ENCODE data around the gene VSX1. TPM values are rescaled to one million over a fixed set of nuclear protein-coding genes. Genes with fewer than 3 reads are reported as not detected.
A peak's percentile ranks its signal among the peaks of the same experiment; 100 is the strongest.

VSX1 gene
- polyA plus RNA-seq, 1 donor (not counting 4 experiments of a cell fraction or from before 2014, with no cell fraction given): not detected

GRCh38 chr20:25076731-25077609 is 5.0 kb downstream of the VSX1 start:
- DNase-seq (ENCODE audit: low read depth, low spot score) (peak; percentile 40), FAIRE-seq (peak; percentile 75)
- no peak for TF ChIP-seq EZH2 (IDR thresholded peaks at IDR 0.05; ENCODE audit: low read length)
- TF ChIP-seq, protein P1, sequence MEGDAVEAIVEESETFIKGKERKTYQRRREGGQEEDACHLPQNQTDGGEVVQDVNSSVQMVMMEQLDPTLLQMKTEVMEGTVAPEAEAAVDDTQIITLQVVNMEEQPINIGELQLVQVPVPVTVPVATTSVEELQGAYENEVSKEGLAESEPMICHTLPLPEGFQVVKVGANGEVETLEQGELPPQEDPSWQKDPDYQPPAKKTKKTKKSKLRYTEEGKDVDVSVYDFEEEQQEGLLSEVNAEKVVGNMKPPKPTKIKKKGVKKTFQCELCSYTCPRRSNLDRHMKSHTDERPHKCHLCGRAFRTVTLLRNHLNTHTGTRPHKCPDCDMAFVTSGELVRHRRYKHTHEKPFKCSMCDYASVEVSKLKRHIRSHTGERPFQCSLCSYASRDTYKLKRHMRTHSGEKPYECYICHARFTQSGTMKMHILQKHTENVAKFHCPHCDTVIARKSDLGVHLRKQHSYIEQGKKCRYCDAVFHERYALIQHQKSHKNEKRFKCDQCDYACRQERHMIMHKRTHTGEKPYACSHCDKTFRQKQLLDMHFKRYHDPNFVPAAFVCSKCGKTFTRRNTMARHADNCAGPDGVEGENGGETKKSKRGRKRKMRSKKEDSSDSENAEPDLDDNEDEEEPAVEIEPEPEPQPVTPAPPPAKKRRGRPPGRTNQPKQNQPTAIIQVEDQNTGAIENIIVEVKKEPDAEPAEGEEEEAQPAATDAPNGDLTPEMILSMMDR (optimal IDR thresholded peaks at IDR 0.05 in 1 of 3, IDR thresholded peaks at IDR 0.05 in 1 of 3, conservative IDR thresholded peaks at IDR 0.05 in 1 of 3; ENCODE audit: extremely low read depth in 1 of 3, insufficient read depth in 2 of 3, low read length in 3 of 3): peak; percentile 52 to 60 (median 55)
- Histone ChIP-seq H3K9me3 (ENCODE audit: control insufficient read depth, low read depth, low read length) (no peaks in the 10 kb centered on the region), H3K36me3 (ENCODE audit: control insufficient read depth in 2 of 2, extremely low read depth in 1 of 2, insufficient read depth in 2 of 2, low read length in 2 of 2) (no peaks in the 10 kb centered on the region), H3K79me2 (ENCODE audit: control insufficient read depth, insufficient read depth, low read length) (no peaks in the 10 kb centered on the region), H2AFZ (ENCODE audit: control insufficient read depth, low read length) (no peak overlapping the region), H3K4me1 (ENCODE audit: control insufficient read depth, extremely low read depth, insufficient read depth, low read length) (peaks cover 16% of the 10 kb centered on the region), H3K27ac (ENCODE audit: control insufficient read depth, insufficient read depth, low read length) (no peak overlapping the region), H4K20me1 (ENCODE audit: control insufficient read depth, extremely low read depth, insufficient read depth, low read length) (no peaks in the 10 kb centered on the region), H3K27me3 (ENCODE audit: control insufficient read depth, extremely low read depth, insufficient read depth, low read length) (peaks cover 75% of the 10 kb centered on the region), H3K9me1 (ENCODE audit: control insufficient read depth, extremely low read depth, insufficient read depth, low read length) (no peaks in the 10 kb centered on the region), H3K4me2 (ENCODE audit: control insufficient read depth, extremely low read depth, insufficient read depth, low read depth, low read length) (peak overlapping the region; percentile 32), H3K4me3 (ENCODE audit: control insufficient read depth in 2 of 3, extremely low read depth in 1 of 3, insufficient read depth in 2 of 3, low read depth in 1 of 3, low read length in 3 of 3) (no peak overlapping the region), H3K9ac (ENCODE audit: control insufficient read depth, extremely low read depth, insufficient read depth, low read length) (no peak overlapping the region)
- dilution Hi-C loops (cut with MboI; ENCODE audit: extremely low pct_ligation_motif_present, low sequenced_read_pairs): no loop called here

DNA sequence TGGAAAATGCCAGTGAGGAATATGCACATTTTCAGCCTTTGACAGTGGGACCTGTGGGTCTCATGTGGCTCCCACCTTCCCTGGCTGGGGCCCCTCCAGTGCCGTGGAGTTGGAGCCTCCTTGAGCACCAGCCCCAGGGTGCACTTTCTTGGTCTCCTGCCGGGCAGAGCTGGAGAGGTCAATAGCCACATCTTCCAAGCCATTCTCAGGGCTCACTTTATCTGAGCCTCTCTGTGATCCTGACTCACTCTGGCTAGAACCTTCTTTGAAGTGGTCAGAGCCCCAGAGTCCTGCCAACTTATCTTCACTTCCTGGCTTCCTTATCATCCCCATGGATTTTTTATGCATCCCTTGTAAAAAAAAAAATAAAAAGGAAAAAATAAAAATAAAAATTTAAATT is 5.7 kb downstream of the VSX1 start:
- dilution Hi-C loops (cut with MboI; ENCODE audit: extremely low pct_ligation_motif_present, low sequenced_read_pairs): no loop called here
- Histone ChIP-seq H3K9me3 (ENCODE audit: control insufficient read depth, low read depth, low read length) (no peaks in the 10 kb centered on the region), H3K36me3 (ENCODE audit: control insufficient read depth in 2 of 2, extremely low read depth in 1 of 2, insufficient read depth in 2 of 2, low read length in 2 of 2) (no peaks in the 10 kb centered on the region), H3K9me1 (ENCODE audit: control insufficient read depth, extremely low read depth, insufficient read depth, low read length) (no peaks in the 10 kb centered on the region), H4K20me1 (ENCODE audit: control insufficient read depth, extremely low read depth, insufficient read depth, low read length) (no peaks in the 10 kb centered on the region), H3K27me3 (ENCODE audit: control insufficient read depth, extremely low read depth, insufficient read depth, low read length) (peaks cover 75% of the 10 kb centered on the region), H3K79me2 (ENCODE audit: control insufficient read depth, insufficient read depth, low read length) (no peaks in the 10 kb centered on the region), H3K4me1 (ENCODE audit: control insufficient read depth, extremely low read depth, insufficient read depth, low read length) (peaks cover 16% of the 10 kb centered on the region), H3K27ac (ENCODE audit: control insufficient read depth, insufficient read depth, low read length) (no peak overlapping the region), H2AFZ (ENCODE audit: control insufficient read depth, low read length) (no peak overlapping the region), H3K4me3 (ENCODE audit: control insufficient read depth in 2 of 3, extremely low read depth in 1 of 3, insufficient read depth in 2 of 3, low read depth in 1 of 3, low read length in 3 of 3) (no peak overlapping the region), H3K4me2 (ENCODE audit: control insufficient read depth, extremely low read depth, insufficient read depth, low read depth, low read length) (no peak overlapping the region), H3K9ac (ENCODE audit: control insufficient read depth, extremely low read depth, insufficient read depth, low read length) (no peak overlapping the region)
- TF ChIP-seq, protein P1 (optimal IDR thresholded peaks at IDR 0.05 in 1 of 3, IDR thresholded peaks at IDR 0.05 in 1 of 3, conservative IDR thresholded peaks at IDR 0.05 in 1 of 3; ENCODE audit: extremely low read depth in 1 of 3, insufficient read depth in 2 of 3, low read length in 3 of 3): no peak
- TF ChIP-seq EZH2 (IDR thresholded peaks at IDR 0.05; ENCODE audit: low read length): no peak
- FAIRE-seq: no peak
- no peak for DNase-seq (ENCODE audit: low read depth, low spot score)
